A673 (cell line): ENCODE data around the gene YJEFN3.

ENCODE experiments used
- CTCF ChIP-seq: fragments of 300-800, 200-600 bp; sonication (generic); conservative IDR thresholded peaks from 2 replicates; pipeline ENCODE4 v1.5.1; 2017; ENCODE audit warnings: low read depth, mild to moderate bottlenecking, antibody characterized with exemption, low read length, moderate library complexity, mixed read lengths
- EZH2 ChIP-seq: fragments of 200-600 bp; sonication (generic); IDR thresholded peaks from 2 replicates; pipeline ENCODE4 v1.6.1; 2017; ENCODE audit warnings: borderline replicate concordance, low read depth, mild to moderate bottlenecking, mixed read lengths, antibody characterized with exemption, low read length; ENCODE audit not compliant: poor library complexity, severe bottlenecking

DNA sequence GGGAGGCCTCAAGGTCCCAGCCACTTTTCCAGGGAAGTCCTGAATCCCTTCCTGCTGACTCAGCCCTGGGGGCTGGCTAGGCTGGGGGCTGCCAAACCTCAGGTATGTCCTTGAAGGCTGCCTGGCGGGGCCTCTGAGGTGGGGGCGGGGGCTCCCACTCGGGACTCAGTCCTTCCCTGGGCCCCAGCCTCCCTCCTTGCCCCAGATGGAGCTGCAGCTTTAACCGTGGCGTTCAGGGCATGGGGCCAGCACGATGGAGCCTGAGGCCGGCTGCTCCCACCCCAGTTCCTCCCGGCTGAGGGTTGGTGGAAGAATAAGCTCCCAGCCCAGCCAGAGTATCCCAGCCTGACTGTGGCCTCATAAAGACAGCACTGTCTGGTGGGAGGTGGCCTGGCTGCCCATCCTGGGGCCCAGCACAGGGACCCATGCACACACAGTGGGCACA lies 21.8 kb downstream of the YJEFN3 start:
- TF ChIP-seq CTCF (no peak), EZH2 (no peak)
